Mesodermal cell (in vitro differentiated cells): ENCODE results near the gene LRRC4B.

Source experiments
- H3K27ac ChIP-seq: 2 replicates; pipeline ENCODE4 v1.7.0; 2013; ENCODE audit warnings: mild to moderate bottlenecking, low read depth, low read length, moderate library complexity; ENCODE audit not compliant: severe bottlenecking
- H3K36me3 ChIP-seq: 2 replicates; pipeline ENCODE4 v1.7.1; 2013; ENCODE audit warnings: mild to moderate bottlenecking, low read length, moderate library complexity; ENCODE audit not compliant: control insufficient read depth, insufficient read depth
- H3K4me1 ChIP-seq: one replicate; pipeline ENCODE4 v1.7.1; 2013; ENCODE audit warnings: mild to moderate bottlenecking, low read length; ENCODE audit not compliant: insufficient read depth, control insufficient read depth, poor library complexity, severe bottlenecking
- H3K4me3 ChIP-seq: 2 replicates; pipeline ENCODE4 v1.7.0; 2013; ENCODE audit warnings: low read length, control low read depth, mild to moderate bottlenecking; ENCODE audit not compliant: insufficient read depth, poor library complexity, severe bottlenecking; ENCODE audit errors: extremely low read depth
- H3K9me3 ChIP-seq: 2 replicates; pipeline ENCODE4 v1.7.1; 2013; ENCODE audit warnings: mild to moderate bottlenecking, low read length, moderate library complexity; ENCODE audit not compliant: control insufficient read depth
- WGBS, 2 experiments: methylation state at CpG; one replicate each; pipeline ENCODE4 v1.1.5; 2013; ENCODE audit warnings: missing lambda C conversion rate in 2 of 2; ENCODE audit not compliant: insufficient coverage in 2 of 2; 5-methylcytosine and 5-hydroxymethylcytosine counted together

Gene LRRC4B

GRCh38 chr19:50550594-50550966 lies 17.7 kb downstream of the LRRC4B start:
- WGBS, 2 experiments = 53 to 65% methylated on average over 7 to 8 of the region's 8 CpGs
- Histone ChIP-seq H3K36me3 (peaks cover 3% of the 10 kb centered on the region), H3K4me3 (peak overlapping the region; percentile 32), H3K27ac (no peak overlapping the region), H3K9me3 (no peaks in the 10 kb centered on the region), H3K4me1 (peaks cover 5% of the 10 kb centered on the region)

GRCh38 chr19:50549927-50550593 lies 18.2 kb downstream of the LRRC4B start:
- WGBS, 2 experiments = 82 to 86% methylated on average over 14 to 15 of the region's 17 CpGs
- H3K27ac ChIP-seq = no peak overlapping the region
- no peaks in the 10 kb centered on the region for H3K9me3 ChIP-seq
- H3K4me1 ChIP-seq = peaks cover 5% of the 10 kb centered on the region
- H3K36me3 ChIP-seq = peaks cover 3% of the 10 kb centered on the region
- H3K4me3 ChIP-seq = no peak overlapping the region

- WGBS, 2 experiments = 87 to 91% methylated on average over 18 of the region's 22 CpGs
- H3K4me1 ChIP-seq = peaks cover 5% of the 10 kb centered on the region
- H3K9me3 ChIP-seq = no peaks in the 10 kb centered on the region
- peaks cover 5% of the 10 kb centered on the region for H3K36me3 ChIP-seq
- no peak overlapping the region for H3K4me3 ChIP-seq
- no peak overlapping the region for H3K27ac ChIP-seq
Observed at GRCh38 chr19:50549059-50549926, 18.9 kb downstream of the LRRC4B start.

DNA sequence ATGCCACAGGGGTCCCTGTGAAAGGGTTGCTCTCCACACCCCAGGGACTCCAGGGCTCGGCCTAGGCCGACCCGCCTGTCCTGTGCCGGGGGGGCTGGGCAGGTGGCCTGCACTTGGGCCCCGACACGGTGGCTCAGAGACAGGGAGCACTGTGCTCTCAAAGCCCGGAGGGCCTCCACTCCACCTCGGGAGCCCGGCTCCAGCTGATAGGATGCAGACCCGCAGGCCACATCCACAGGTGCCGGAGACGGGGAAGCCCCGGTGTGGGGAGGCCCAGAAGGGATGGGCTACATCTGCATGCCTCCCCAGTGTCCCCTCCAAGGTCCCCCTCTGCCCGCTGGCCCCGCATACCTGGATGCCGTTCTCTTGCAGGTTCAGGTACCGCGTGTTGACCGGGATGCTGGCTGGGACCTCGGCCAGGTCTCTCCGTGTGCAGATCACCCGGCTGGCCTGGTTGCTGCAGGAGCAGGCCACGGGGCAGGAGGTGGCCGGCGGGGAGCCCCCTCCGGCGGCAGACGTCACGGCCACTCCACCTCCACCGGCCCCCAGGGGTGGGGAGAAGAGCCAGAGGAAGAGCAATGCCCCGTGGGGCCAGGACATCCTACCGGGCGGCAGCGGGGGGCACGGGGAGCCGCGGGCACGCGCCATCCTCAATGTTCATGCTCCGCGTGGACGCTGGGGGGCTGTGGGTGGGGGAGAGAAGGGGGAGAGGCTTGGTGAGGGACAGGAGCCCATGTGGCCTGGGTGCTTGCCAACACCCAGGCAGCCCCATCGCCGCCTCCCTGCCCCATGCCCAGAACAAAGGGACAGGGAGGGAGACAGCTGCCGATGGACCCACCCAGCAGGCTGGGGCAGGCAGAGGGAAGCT lies 19.8 kb downstream of the LRRC4B start:
- Histone ChIP-seq H3K36me3 (peaks cover 5% of the 10 kb centered on the region), H3K4me1 (peaks cover 5% of the 10 kb centered on the region), H3K9me3 (no peaks in the 10 kb centered on the region), H3K4me3 (no peak overlapping the region), H3K27ac (no peak overlapping the region)
- WGBS, 2 experiments = 91 to 92% methylated on average over 17 to 41 of the region's 45 CpGs

- no peaks in the 10 kb centered on the region for H3K9me3 ChIP-seq
- WGBS, 2 experiments = 82 to 86% methylated on average over 12 to 13 of the region's 18 CpGs
- no peak overlapping the region for H3K4me3 ChIP-seq
- peaks cover 5% of the 10 kb centered on the region for H3K36me3 ChIP-seq
- H3K27ac ChIP-seq = no peak overlapping the region
- H3K4me1 ChIP-seq = peaks cover 5% of the 10 kb centered on the region
Observed at GRCh38 chr19:50547385-50548190, 20.6 kb downstream of the LRRC4B start.

- WGBS, 2 experiments = 88% methylated on average over 29 of the region's 29 CpGs
- peaks cover 5% of the 10 kb centered on the region for H3K36me3 ChIP-seq
Observed at GRCh38 chr19:50546527-50547221, 21.6 kb downstream of the LRRC4B start.

GRCh38 chr19:50542943-50543342 lies 25.3 kb downstream of the LRRC4B start:
- 86 to 88% methylated on average over 18 to 21 of the region's 21 CpGs for WGBS, 2 experiments
- no peaks in the 10 kb centered on the region for H3K4me1 ChIP-seq
- no peaks in the 10 kb centered on the region for H3K9me3 ChIP-seq
- H3K4me3 ChIP-seq = no peak overlapping the region
- H3K36me3 ChIP-seq = peaks cover 8% of the 10 kb centered on the region
- H3K27ac ChIP-seq = no peak overlapping the region

More at GRCh38 chr19:50546527-50547221, 21.6 kb downstream of the LRRC4B start:
- H3K27ac ChIP-seq = no peak overlapping the region
- H3K4me1 ChIP-seq = peaks cover 4% of the 10 kb centered on the region
- no peaks in the 10 kb centered on the region for H3K9me3 ChIP-seq
- no peak overlapping the region for H3K4me3 ChIP-seq

DNA sequence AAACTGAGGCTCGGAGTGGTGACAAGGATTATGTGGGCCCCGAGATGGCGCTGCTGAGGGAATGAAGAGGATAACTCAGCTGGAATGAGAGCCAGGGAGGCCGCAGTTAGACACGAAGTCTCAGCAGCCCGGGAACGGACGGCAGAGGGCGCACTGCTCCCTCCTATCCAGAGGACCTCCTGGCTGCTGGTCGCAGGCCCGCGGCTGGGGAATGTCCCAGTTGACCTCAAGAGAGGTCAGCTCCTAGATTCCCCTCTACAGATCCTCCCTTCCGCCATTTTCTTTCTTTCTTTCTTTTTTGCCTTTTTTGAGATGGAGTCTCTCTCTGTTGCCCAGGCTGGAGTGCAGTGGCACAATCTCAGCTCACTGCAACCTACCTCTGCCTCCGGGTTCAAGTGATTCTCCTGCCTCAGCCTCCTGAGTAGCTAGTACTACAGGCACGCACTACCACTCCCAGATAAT lies 30.4 kb downstream of the LRRC4B start:
- H3K27ac ChIP-seq = no peak overlapping the region

GRCh38 chr19:50537306-50537685 lies 30.9 kb downstream of the LRRC4B start:
- peaks cover 16% of the 10 kb centered on the region for H3K36me3 ChIP-seq
- H3K9me3 ChIP-seq = peaks cover 19% of the 10 kb centered on the region
- no peak overlapping the region for H3K4me3 ChIP-seq
- H3K27ac ChIP-seq = no peak overlapping the region
- H3K4me1 ChIP-seq = no peaks in the 10 kb centered on the region
- 79% methylated on average over 16 to 18 of the region's 18 CpGs for WGBS, 2 experiments

More for the DNA sequence above, 30.4 kb downstream of the LRRC4B start:
- H3K36me3 ChIP-seq = peaks cover 16% of the 10 kb centered on the region
- no peak overlapping the region for H3K4me3 ChIP-seq
- 29 to 46% methylated on average over 13 to 14 of the region's 15 CpGs for WGBS, 2 experiments
- peaks cover 14% of the 10 kb centered on the region for H3K9me3 ChIP-seq
- no peaks in the 10 kb centered on the region for H3K4me1 ChIP-seq
